ENCODE measurements around the gene HS2ST1.

HS2ST1 gene

DNA sequence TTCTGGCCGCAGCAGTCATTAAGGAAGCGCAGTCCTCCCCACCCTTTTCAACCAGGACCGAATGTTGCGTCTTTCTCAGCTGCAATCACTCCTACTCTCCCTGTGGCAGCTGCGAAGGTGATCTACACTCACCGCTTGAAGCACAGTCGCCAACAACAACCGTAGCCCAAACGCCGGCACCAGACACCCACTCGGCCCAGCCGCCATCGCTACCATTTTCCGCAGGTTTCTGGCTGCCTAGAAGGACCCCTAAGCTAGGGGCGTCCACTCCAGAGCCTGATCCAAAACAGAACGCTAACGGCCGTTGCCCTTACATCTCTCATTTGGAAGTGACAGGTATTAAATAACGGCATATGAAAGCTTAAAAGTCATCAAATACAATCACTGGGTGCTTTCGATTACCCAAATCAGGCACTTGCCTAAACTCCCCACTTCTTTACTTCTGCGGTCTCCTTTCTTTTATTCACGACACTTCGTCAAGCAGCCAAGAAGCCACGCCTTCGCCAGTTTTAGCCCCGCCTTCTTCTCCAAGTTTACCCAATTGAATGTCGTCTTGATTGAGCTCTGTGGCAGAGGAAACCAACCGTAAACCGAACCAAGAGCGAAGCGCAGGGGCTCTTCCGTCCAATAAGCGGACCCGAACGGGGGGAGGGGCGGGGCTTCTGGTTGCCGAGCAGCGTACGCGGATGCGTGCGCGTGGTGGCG, 387 bp upstream of the HS2ST1 start, which contains the start of gene SELENOF (continued):
- TF ChIP-seq ZNF24 (tag by site-specific recombination; IDR thresholded peaks at IDR 0.05) = peak; percentile 44; the same call in 1 of the 2 replicates
- TF ChIP-seq, protein P1, sequence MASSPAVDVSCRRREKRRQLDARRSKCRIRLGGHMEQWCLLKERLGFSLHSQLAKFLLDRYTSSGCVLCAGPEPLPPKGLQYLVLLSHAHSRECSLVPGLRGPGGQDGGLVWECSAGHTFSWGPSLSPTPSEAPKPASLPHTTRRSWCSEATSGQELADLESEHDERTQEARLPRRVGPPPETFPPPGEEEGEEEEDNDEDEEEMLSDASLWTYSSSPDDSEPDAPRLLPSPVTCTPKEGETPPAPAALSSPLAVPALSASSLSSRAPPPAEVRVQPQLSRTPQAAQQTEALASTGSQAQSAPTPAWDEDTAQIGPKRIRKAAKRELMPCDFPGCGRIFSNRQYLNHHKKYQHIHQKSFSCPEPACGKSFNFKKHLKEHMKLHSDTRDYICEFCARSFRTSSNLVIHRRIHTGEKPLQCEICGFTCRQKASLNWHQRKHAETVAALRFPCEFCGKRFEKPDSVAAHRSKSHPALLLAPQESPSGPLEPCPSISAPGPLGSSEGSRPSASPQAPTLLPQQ (tag by site-specific recombination; IDR thresholded peaks at IDR 0.05) = peak; percentile 31
- peak; percentile 70 for TF ChIP-seq EGR2 (tag by site-specific recombination; IDR thresholded peaks at IDR 0.05; ENCODE audit: low read depth)
- TF ChIP-seq ZNF184 (tag by site-specific recombination; IDR thresholded peaks at IDR 0.05) = 0 out of 2 replicates have a peak, but pooled peaks have one; percentile 13
- TF ChIP-seq SP2 (tag by site-specific recombination; IDR thresholded peaks at IDR 0.05) = peak; percentile 82
- TF ChIP-seq ZFP37 (tag by site-specific recombination; IDR thresholded peaks at IDR 0.05) = 0 out of 2 replicates have a peak, but pooled peaks have one; percentile 7
- 0 out of 2 replicates have a peak, but pooled peaks have one; percentile 31 for TF ChIP-seq KLF8 (tag by site-specific recombination; IDR thresholded peaks at IDR 0.05)
- TF ChIP-seq, protein P2, sequence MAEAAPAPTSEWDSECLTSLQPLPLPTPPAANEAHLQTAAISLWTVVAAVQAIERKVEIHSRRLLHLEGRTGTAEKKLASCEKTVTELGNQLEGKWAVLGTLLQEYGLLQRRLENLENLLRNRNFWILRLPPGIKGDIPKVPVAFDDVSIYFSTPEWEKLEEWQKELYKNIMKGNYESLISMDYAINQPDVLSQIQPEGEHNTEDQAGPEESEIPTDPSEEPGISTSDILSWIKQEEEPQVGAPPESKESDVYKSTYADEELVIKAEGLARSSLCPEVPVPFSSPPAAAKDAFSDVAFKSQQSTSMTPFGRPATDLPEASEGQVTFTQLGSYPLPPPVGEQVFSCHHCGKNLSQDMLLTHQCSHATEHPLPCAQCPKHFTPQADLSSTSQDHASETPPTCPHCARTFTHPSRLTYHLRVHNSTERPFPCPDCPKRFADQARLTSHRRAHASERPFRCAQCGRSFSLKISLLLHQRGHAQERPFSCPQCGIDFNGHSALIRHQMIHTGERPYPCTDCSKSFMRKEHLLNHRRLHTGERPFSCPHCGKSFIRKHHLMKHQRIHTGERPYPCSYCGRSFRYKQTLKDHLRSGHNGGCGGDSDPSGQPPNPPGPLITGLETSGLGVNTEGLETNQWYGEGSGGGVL (tag by site-specific recombination; IDR thresholded peaks at IDR 0.05) = no peak
- TF ChIP-seq KLF16 (tag by site-specific recombination; IDR thresholded peaks at IDR 0.05) = 0 out of 2 replicates have a peak, but pooled peaks have one; percentile 52
- TF ChIP-seq, protein P3, sequence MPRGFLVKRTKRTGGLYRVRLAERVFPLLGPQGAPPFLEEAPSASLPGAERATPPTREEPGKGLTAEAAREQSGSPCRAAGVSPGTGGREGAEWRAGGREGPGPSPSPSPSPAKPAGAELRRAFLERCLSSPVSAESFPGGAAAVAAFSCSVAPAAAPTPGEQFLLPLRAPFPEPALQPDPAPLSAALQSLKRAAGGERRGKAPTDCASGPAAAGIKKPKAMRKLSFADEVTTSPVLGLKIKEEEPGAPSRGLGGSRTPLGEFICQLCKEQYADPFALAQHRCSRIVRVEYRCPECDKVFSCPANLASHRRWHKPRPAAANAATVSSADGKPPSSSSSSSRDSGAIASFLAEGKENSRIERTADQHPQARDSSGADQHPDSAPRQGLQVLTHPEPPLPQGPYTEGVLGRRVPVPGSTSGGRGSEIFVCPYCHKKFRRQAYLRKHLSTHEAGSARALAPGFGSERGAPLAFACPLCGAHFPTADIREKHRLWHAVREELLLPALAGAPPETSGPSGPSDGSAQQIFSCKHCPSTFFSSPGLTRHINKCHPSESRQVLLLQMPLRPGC (tag by site-specific recombination; IDR thresholded peaks at IDR 0.05) = 0 out of 2 replicates have a peak, but pooled peaks have one; percentile 40
- peak; percentile 91 for TF ChIP-seq YY2 (tag by site-specific recombination; IDR thresholded peaks at IDR 0.05)
- no peak for TF ChIP-seq ZNF776 (tag by site-specific recombination; IDR thresholded peaks at IDR 0.05; ENCODE audit: borderline replicate concordance)
- TF ChIP-seq ZNF16 (tag by site-specific recombination; IDR thresholded peaks at IDR 0.05; ENCODE audit: low read depth) = no peak
- no peak for TF ChIP-seq ZNF10 (tag by site-specific recombination; IDR thresholded peaks at IDR 0.05)
- peak; percentile 74 for TF ChIP-seq ZBTB17 (tag by site-specific recombination; IDR thresholded peaks at IDR 0.05)
- TF ChIP-seq, protein P4, sequence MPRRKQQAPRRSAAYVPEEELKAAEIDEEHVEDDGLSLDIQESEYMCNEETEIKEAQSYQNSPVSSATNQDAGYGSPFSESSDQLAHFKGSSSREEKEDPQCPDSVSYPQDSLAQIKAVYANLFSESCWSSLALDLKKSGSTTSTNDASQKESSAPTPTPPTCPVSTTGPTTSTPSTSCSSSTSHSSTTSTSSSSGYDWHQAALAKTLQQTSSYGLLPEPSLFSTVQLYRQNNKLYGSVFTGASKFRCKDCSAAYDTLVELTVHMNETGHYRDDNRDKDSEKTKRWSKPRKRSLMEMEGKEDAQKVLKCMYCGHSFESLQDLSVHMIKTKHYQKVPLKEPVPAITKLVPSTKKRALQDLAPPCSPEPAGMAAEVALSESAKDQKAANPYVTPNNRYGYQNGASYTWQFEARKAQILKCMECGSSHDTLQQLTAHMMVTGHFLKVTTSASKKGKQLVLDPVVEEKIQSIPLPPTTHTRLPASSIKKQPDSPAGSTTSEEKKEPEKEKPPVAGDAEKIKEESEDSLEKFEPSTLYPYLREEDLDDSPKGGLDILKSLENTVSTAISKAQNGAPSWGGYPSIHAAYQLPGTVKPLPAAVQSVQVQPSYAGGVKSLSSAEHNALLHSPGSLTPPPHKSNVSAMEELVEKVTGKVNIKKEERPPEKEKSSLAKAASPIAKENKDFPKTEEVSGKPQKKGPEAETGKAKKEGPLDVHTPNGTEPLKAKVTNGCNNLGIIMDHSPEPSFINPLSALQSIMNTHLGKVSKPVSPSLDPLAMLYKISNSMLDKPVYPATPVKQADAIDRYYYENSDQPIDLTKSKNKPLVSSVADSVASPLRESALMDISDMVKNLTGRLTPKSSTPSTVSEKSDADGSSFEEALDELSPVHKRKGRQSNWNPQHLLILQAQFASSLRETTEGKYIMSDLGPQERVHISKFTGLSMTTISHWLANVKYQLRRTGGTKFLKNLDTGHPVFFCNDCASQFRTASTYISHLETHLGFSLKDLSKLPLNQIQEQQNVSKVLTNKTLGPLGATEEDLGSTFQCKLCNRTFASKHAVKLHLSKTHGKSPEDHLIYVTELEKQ (tag by site-specific recombination; IDR thresholded peaks at IDR 0.05; ENCODE audit: borderline replicate concordance) = peak; percentile 36; the same call in 1 of the 2 replicates
- TF ChIP-seq, protein P5, sequence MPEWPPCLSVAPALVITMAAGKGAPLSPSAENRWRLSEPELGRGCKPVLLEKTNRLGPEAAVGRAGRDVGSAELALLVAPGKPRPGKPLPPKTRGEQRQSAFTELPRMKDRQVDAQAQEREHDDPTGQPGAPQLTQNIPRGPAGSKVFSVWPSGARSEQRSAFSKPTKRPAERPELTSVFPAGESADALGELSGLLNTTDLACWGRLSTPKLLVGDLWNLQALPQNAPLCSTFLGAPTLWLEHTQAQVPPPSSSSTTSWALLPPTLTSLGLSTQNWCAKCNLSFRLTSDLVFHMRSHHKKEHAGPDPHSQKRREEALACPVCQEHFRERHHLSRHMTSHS (tag by site-specific recombination; IDR thresholded peaks at IDR 0.05) = no peak
- TF ChIP-seq ZNF843 (tag by site-specific recombination; IDR thresholded peaks at IDR 0.05) = peak; percentile 44; the same call in 1 of the 2 replicates
- no peak for TF ChIP-seq ZNF548 (tag by site-specific recombination; IDR thresholded peaks at IDR 0.05)
- TF ChIP-seq ZNF660 (tag by site-specific recombination; IDR thresholded peaks at IDR 0.05) = peak; percentile 81; the same call in 1 of the 2 replicates
- no peak for TF ChIP-seq ZIC2 (tag by site-specific recombination; IDR thresholded peaks at IDR 0.05)
- TF ChIP-seq ZXDB (tag by site-specific recombination; IDR thresholded peaks at IDR 0.05) = peak; percentile 94
- TF ChIP-seq GLI2 (tag by site-specific recombination; IDR thresholded peaks at IDR 0.05; ENCODE audit: borderline replicate concordance, low read depth) = no peak
- TF ChIP-seq ZNF610 (tag by site-specific recombination; IDR thresholded peaks at IDR 0.05; ENCODE audit: borderline replicate concordance) = peak; percentile 62; the same call in 1 of the 2 replicates
- TF ChIP-seq ZNF366 (tag by site-specific recombination; conservative IDR thresholded peaks at IDR 0.05) = peak; percentile 87; the same call in 1 of the 2 replicates
- TF ChIP-seq SP7 (tag by site-specific recombination; IDR thresholded peaks at IDR 0.05) = peak; percentile 63; the same call in 1 of the 2 replicates
- TF ChIP-seq, protein P6, sequence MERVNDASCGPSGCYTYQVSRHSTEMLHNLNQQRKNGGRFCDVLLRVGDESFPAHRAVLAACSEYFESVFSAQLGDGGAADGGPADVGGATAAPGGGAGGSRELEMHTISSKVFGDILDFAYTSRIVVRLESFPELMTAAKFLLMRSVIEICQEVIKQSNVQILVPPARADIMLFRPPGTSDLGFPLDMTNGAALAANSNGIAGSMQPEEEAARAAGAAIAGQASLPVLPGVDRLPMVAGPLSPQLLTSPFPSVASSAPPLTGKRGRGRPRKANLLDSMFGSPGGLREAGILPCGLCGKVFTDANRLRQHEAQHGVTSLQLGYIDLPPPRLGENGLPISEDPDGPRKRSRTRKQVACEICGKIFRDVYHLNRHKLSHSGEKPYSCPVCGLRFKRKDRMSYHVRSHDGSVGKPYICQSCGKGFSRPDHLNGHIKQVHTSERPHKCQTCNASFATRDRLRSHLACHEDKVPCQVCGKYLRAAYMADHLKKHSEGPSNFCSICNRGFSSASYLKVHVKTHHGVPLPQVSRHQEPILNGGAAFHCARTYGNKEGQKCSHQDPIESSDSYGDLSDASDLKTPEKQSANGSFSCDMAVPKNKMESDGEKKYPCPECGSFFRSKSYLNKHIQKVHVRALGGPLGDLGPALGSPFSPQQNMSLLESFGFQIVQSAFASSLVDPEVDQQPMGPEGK (tag by site-specific recombination; IDR thresholded peaks at IDR 0.05) = no peak
- TF ChIP-seq PRDM1 (tag by site-specific recombination; IDR thresholded peaks at IDR 0.05) = peak; percentile 50; the same call in 1 of the 2 replicates
